Uterus (tissue), 4 donors: ENCODE measurements around the gene OR10AD1. TPM values are rescaled to one million over a fixed set of nuclear protein-coding genes. Genes with fewer than 3 reads are reported as not detected.
"Not testable (repeated sequence)": the region's sequence is repeated elsewhere in the genome, so short reads cannot be mapped to it uniquely, and the experiment has no call there.

Experiments used
- DNase-seq, 2 donors: peaks; one replicate each; pipeline ENCODE4 v3.0.0-alpha.2; 2019 to 2020
- H3K27ac ChIP-seq, 2 donors: fragments of 200-600 bp; sonication (generic); 1 replicate in 1 of 2; 2 replicates in 1 of 2; pipeline ENCODE4 v1.5.1; 2016 to 2018
- H3K27me3 ChIP-seq, 2 donors: fragments of 200-600 bp; sonication (generic); one replicate each; pipeline ENCODE4 v1.5.1; 2018 to 2019; ENCODE audit warnings: control low read depth in 1 of 2
- H3K36me3 ChIP-seq, 2 donors: fragments of 200-600 bp; sonication (generic); one replicate each; pipeline ENCODE4 v1.5.1; 2019; ENCODE audit warnings: control low read depth in 1 of 2
- H3K4me1 ChIP-seq, 2 donors: fragments of 200-600 bp; sonication (generic); one replicate each; pipeline ENCODE4 v1.5.1; 2018 to 2019; ENCODE audit warnings: control low read depth in 1 of 2
- H3K4me3 ChIP-seq, 2 donors: fragments of 200-600 bp; sonication (generic); 1 replicate in 1 of 2; 2 replicates in 1 of 2; pipeline ENCODE4 v1.5.1; 2018 to 2019; ENCODE audit warnings: mild to moderate bottlenecking in 1 of 2
- H3K9me3 ChIP-seq, 2 donors: fragments of 200-600 bp; sonication (generic); one replicate each; pipeline ENCODE4 v1.5.1; 2019; ENCODE audit warnings: control low read depth in 1 of 2
- CTCF ChIP-seq, 4 experiments: fragments of 200-600 bp in 2 of 4; fragments of 450-650 bp in 2 of 4; sonication (generic) in 2 of 4; IDR thresholded peaks; one replicate each; pipeline ENCODE4 v1.5.1; 2016 to 2019; ENCODE audit warnings: antibody characterized with exemption in 4 of 4, mild to moderate bottlenecking in 2 of 4, moderate library complexity in 1 of 4
- POLR2A ChIP-seq, 2 donors: fragments of 450-650 bp; IDR thresholded peaks; one replicate each; pipeline ENCODE4 v1.6.1; 2016; ENCODE audit warnings: antibody characterized with exemption in 2 of 2, mild to moderate bottlenecking in 1 of 2, moderate library complexity in 1 of 2
- intact Hi-C: fragments of 100-400 bp; cut with DNase I; formaldehyde crosslinking; loops from one replicate; pipeline ENCODE4 v1.15.1; 2023; ENCODE audit warnings: low total_unique reads
- total RNA-seq, 4 donors: library from RNA; depleted of rRNA in 3 of 4; stranded (reverse); fragments of >200 nt in 3 of 4; gene quantifications; one replicate each; pipeline versions ENCODE4 v1.1.0 to v1.2.4, GENCODE V29; 2014 to 2023
- donor health status: DM: yes; HTN: yes; CAD: no.

Gene OR10AD1
- total RNA-seq, 4 donors from 2014 or later = not detected

GRCh38 chr12:48156652-48157017, 46.5 kb downstream of the OR10AD1 start:
- intact Hi-C loops = no loop called here
- Histone ChIP-seq H3K36me3 (no peaks in the 10 kb centered on the region), H3K4me3 (peak overlapping the region; percentile 75 to 84), H3K27me3 (no peaks in the 10 kb centered on the region), H3K4me1 (no peaks in the 10 kb centered on the region), H3K27ac (peak overlapping the region; percentile 85 to 90), H3K9me3 (no peaks in the 10 kb centered on the region)
- no peak for DNase-seq
- TF ChIP-seq CTCF (IDR thresholded peaks at IDR 0.05) = no peak
- TF ChIP-seq POLR2A (IDR thresholded peaks at IDR 0.05) = no peak

- H3K27me3 ChIP-seq = not testable (repeated sequence)
These were observed 47.3 kb downstream of the OR10AD1 start for GRCh38 chr12:48155786-48156185.

More at GRCh38 chr12:48155786-48156185, 47.3 kb downstream of the OR10AD1 start:
- intact Hi-C loops, H3K36me3 ChIP-seq, H3K27ac ChIP-seq, DNase-seq, H3K4me3 ChIP-seq, H3K4me1 ChIP-seq, H3K9me3 ChIP-seq: not testable (repeated sequence)

Other genes starting within 250 kb of the OR10AD1 start
- gene TMEM106C, start 239.7 kb downstream of the OR10AD1 start, total RNA-seq = 100 to 1,000 TPM in 1 of 4 donors, 10 to 100 TPM in 3; 54.9 to 157 (median 77.6) TPM
- 1 to 10 TPM in 1 of 4 donors, under 1 TPM in 1, not detected in 2; 0.15 to 1.9 TPM for gene COL2A1, start 198.8 kb downstream of the OR10AD1 start, total RNA-seq
- 10 to 100 TPM; 24.1 to 43.9 (median 32.4) TPM for gene SENP1, start 97.2 kb downstream of the OR10AD1 start, total RNA-seq
- 100 to 1,000 TPM in 1 of 4 donors, 10 to 100 TPM in 3; 30.9 to 150 (median 70.8) TPM for gene PFKM, start 83.9 kb downstream of the OR10AD1 start, total RNA-seq
- 10 to 100 TPM; 22.3 to 50.9 (median 32.5) TPM for gene ASB8, start 45.8 kb downstream of the OR10AD1 start, total RNA-seq
- gene CCDC184, start 19.6 kb downstream of the OR10AD1 start, total RNA-seq = 1 to 10 TPM in 3 of 4 donors, not detected in 1; 2.4 to 9.1 (median 2.7) TPM
- gene ZNF641, start 147.6 kb upstream of the OR10AD1 start, total RNA-seq = 10 to 100 TPM; 28.7 to 71.5 (median 39.9) TPM